ENCODE results near the gene RNF182.
A peak's percentile ranks its signal among the peaks of the same experiment; 100 is the strongest.

RNF182 gene

GRCh38 chr6:13918686-13919250 is 6.0 kb upstream of the RNF182 start:
- Histone ChIP-seq H3K79me1 (ENCODE audit: low read length) (no peaks in the 10 kb centered on the region), H2AK5ac (ENCODE audit: low read length) (no peak overlapping the region), H2BK5ac (ENCODE audit: low read length) (no peak overlapping the region), H2BK15ac (replicated peaks; ENCODE audit: low read depth) (no peak overlapping the region), H3K23ac (ENCODE audit: low read length) (no peak overlapping the region), H3K18ac (ENCODE audit: low read length) (no peak overlapping the region), H2BK120ac (ENCODE audit: low read depth, low read length) (no peak overlapping the region), H3K4me2 (ENCODE audit: low read length) (no peak overlapping the region), H3K9ac (ENCODE audit: low read length) (no peak overlapping the region), H3K4me3 (ENCODE audit: low read length) (no peak overlapping the region), H3K36me3 (ENCODE audit: control insufficient read depth, insufficient read depth, low read length) (no peaks in the 10 kb centered on the region), H3K4me1 (ENCODE audit: control insufficient read depth, low read depth, low read length) (no peaks in the 10 kb centered on the region), H3K27me3 (ENCODE audit: insufficient read depth, low read length, poor library complexity) (no peaks in the 10 kb centered on the region), H3K56ac (ENCODE audit: low read length) (no peak overlapping the region), H3K79me2 (ENCODE audit: control insufficient read depth, insufficient read depth, low read length) (no peaks in the 10 kb centered on the region), H4K8ac (ENCODE audit: low read depth, low read length) (no peak overlapping the region), H3K4ac (ENCODE audit: low read depth, low read length) (no peak overlapping the region), H4K5ac (ENCODE audit: low read length) (no peak overlapping the region), H3K27ac (ENCODE audit: low read depth, low read length) (no peak overlapping the region)
- no CpG with 5 or more reads among the region's 4 CpGs for WGBS (ENCODE audit: extremely low coverage, insufficient coverage, low lambda C conversion rate)
- DNase-seq, result no peak

- no peak overlapping the region for H4K8ac ChIP-seq (ENCODE audit: low read depth, low read length)
- H3K9ac ChIP-seq (ENCODE audit: low read length), result no peak overlapping the region
- H3K36me3 ChIP-seq (ENCODE audit: control insufficient read depth, insufficient read depth, low read length), result no peaks in the 10 kb centered on the region
- no peak overlapping the region for H2BK120ac ChIP-seq (ENCODE audit: low read depth, low read length)
- H3K79me1 ChIP-seq (ENCODE audit: low read length), result no peaks in the 10 kb centered on the region
- H3K4me3 ChIP-seq (ENCODE audit: low read length), result no peak overlapping the region
- no peaks in the 10 kb centered on the region for H3K4me1 ChIP-seq (ENCODE audit: control insufficient read depth, low read depth, low read length)
- no peak overlapping the region for H3K23ac ChIP-seq (ENCODE audit: low read length)
- H2BK15ac ChIP-seq (replicated peaks; ENCODE audit: low read depth), result no peak overlapping the region
- no peak overlapping the region for H3K27ac ChIP-seq (ENCODE audit: low read depth, low read length)
- H3K79me2 ChIP-seq (ENCODE audit: control insufficient read depth, insufficient read depth, low read length), result no peaks in the 10 kb centered on the region
- H3K56ac ChIP-seq (ENCODE audit: low read length), result no peak overlapping the region
- no peak overlapping the region for H3K4me2 ChIP-seq (ENCODE audit: low read length)
- no peak overlapping the region for H2BK5ac ChIP-seq (ENCODE audit: low read length)
- no peak for DNase-seq
- H3K27me3 ChIP-seq (ENCODE audit: insufficient read depth, low read length, poor library complexity), result no peaks in the 10 kb centered on the region
- no peak overlapping the region for H4K5ac ChIP-seq (ENCODE audit: low read length)
- no CpG with 5 or more reads among the region's 1 CpG for WGBS (ENCODE audit: extremely low coverage, insufficient coverage, low lambda C conversion rate)
- H3K4ac ChIP-seq (ENCODE audit: low read depth, low read length), result no peak overlapping the region
- no peak overlapping the region for H3K18ac ChIP-seq (ENCODE audit: low read length)
- H2AK5ac ChIP-seq (ENCODE audit: low read length), result no peak overlapping the region
Observed at GRCh38 chr6:13919861-13920260, 4.9 kb upstream of the RNF182 start.

GRCh38 chr6:13920552-13920951 is 4.2 kb upstream of the RNF182 start:
- no peak overlapping the region for H2BK120ac ChIP-seq (ENCODE audit: low read depth, low read length)
- H3K9ac ChIP-seq (ENCODE audit: low read length), result no peak overlapping the region
- WGBS (ENCODE audit: extremely low coverage, insufficient coverage, low lambda C conversion rate), result no CpG with 5 or more reads among the region's 4 CpGs
- H3K18ac ChIP-seq (ENCODE audit: low read length), result no peak overlapping the region
- no peak overlapping the region for H4K8ac ChIP-seq (ENCODE audit: low read depth, low read length)
- H3K56ac ChIP-seq (ENCODE audit: low read length), result no peak overlapping the region
- no peak for DNase-seq
- H4K5ac ChIP-seq (ENCODE audit: low read length), result no peak overlapping the region
- H3K79me2 ChIP-seq (ENCODE audit: control insufficient read depth, insufficient read depth, low read length), result no peaks in the 10 kb centered on the region
- no peak overlapping the region for H2BK15ac ChIP-seq (replicated peaks; ENCODE audit: low read depth)
- no peaks in the 10 kb centered on the region for H3K36me3 ChIP-seq (ENCODE audit: control insufficient read depth, insufficient read depth, low read length)
- no peaks in the 10 kb centered on the region for H3K4me1 ChIP-seq (ENCODE audit: control insufficient read depth, low read depth, low read length)
- H3K4ac ChIP-seq (ENCODE audit: low read depth, low read length), result no peak overlapping the region
- H2AK5ac ChIP-seq (ENCODE audit: low read length), result no peak overlapping the region
- H3K27ac ChIP-seq (ENCODE audit: low read depth, low read length), result no peak overlapping the region
- no peak overlapping the region for H3K4me2 ChIP-seq (ENCODE audit: low read length)
- H3K79me1 ChIP-seq (ENCODE audit: low read length), result no peaks in the 10 kb centered on the region
- H3K4me3 ChIP-seq (ENCODE audit: low read length), result no peak overlapping the region
- H3K27me3 ChIP-seq (ENCODE audit: insufficient read depth, low read length, poor library complexity), result peaks cover 3% of the 10 kb centered on the region
- H2BK5ac ChIP-seq (ENCODE audit: low read length), result no peak overlapping the region
- no peak overlapping the region for H3K23ac ChIP-seq (ENCODE audit: low read length)

GRCh38 chr6:13922750-13923149 is 2.0 kb upstream of the RNF182 start:
- H3K79me1 ChIP-seq (ENCODE audit: low read length), result no peaks in the 10 kb centered on the region
- H2BK5ac ChIP-seq (ENCODE audit: low read length), result no peak overlapping the region
- H3K18ac ChIP-seq (ENCODE audit: low read length), result no peak overlapping the region
- H3K4ac ChIP-seq (ENCODE audit: low read depth, low read length), result no peak overlapping the region
- no peak overlapping the region for H4K5ac ChIP-seq (ENCODE audit: low read length)
- H3K4me3 ChIP-seq (ENCODE audit: low read length), result no peak overlapping the region
- no peaks in the 10 kb centered on the region for H3K4me1 ChIP-seq (ENCODE audit: control insufficient read depth, low read depth, low read length)
- DNase-seq, result no peak
- no CpG with 5 or more reads among the region's 3 CpGs for WGBS (ENCODE audit: extremely low coverage, insufficient coverage, low lambda C conversion rate)
- no peak overlapping the region for H3K56ac ChIP-seq (ENCODE audit: low read length)
- peaks cover 3% of the 10 kb centered on the region for H3K27me3 ChIP-seq (ENCODE audit: insufficient read depth, low read length, poor library complexity)
- no peak overlapping the region for H2BK15ac ChIP-seq (replicated peaks; ENCODE audit: low read depth)
- no peaks in the 10 kb centered on the region for H3K36me3 ChIP-seq (ENCODE audit: control insufficient read depth, insufficient read depth, low read length)
- H4K8ac ChIP-seq (ENCODE audit: low read depth, low read length), result no peak overlapping the region
- H2BK120ac ChIP-seq (ENCODE audit: low read depth, low read length), result no peak overlapping the region
- no peak overlapping the region for H3K27ac ChIP-seq (ENCODE audit: low read depth, low read length)
- H2AK5ac ChIP-seq (ENCODE audit: low read length), result no peak overlapping the region
- no peaks in the 10 kb centered on the region for H3K79me2 ChIP-seq (ENCODE audit: control insufficient read depth, insufficient read depth, low read length)
- H3K9ac ChIP-seq (ENCODE audit: low read length), result no peak overlapping the region
- H3K4me2 ChIP-seq (ENCODE audit: low read length), result no peak overlapping the region
- no peak overlapping the region for H3K23ac ChIP-seq (ENCODE audit: low read length)

GRCh38 chr6:13923527-13924145 is 1.1 kb upstream of the RNF182 start:
- H4K5ac ChIP-seq (ENCODE audit: low read length), result no peak overlapping the region
- H3K4ac ChIP-seq (ENCODE audit: low read depth, low read length), result no peak overlapping the region
- H3K79me1 ChIP-seq (ENCODE audit: low read length), result no peaks in the 10 kb centered on the region
- no peak overlapping the region for H3K4me3 ChIP-seq (ENCODE audit: low read length)
- no peak overlapping the region for H2BK120ac ChIP-seq (ENCODE audit: low read depth, low read length)
- H3K9ac ChIP-seq (ENCODE audit: low read length), result no peak overlapping the region
- H4K8ac ChIP-seq (ENCODE audit: low read depth, low read length), result no peak overlapping the region
- peak; percentile 58 for DNase-seq
- H3K79me2 ChIP-seq (ENCODE audit: control insufficient read depth, insufficient read depth, low read length), result no peaks in the 10 kb centered on the region
- H2BK15ac ChIP-seq (replicated peaks; ENCODE audit: low read depth), result no peak overlapping the region
- no peaks in the 10 kb centered on the region for H3K36me3 ChIP-seq (ENCODE audit: control insufficient read depth, insufficient read depth, low read length)
- H3K4me2 ChIP-seq (ENCODE audit: low read length), result peak overlapping the region; percentile 79
- WGBS (ENCODE audit: extremely low coverage, insufficient coverage, low lambda C conversion rate), result no CpG with 5 or more reads among the region's 5 CpGs
- H2AK5ac ChIP-seq (ENCODE audit: low read length), result no peak overlapping the region
- no peak overlapping the region for H3K27ac ChIP-seq (ENCODE audit: low read depth, low read length)
- H2BK5ac ChIP-seq (ENCODE audit: low read length), result no peak overlapping the region
- peak overlapping the region; percentile 78 for H3K56ac ChIP-seq (ENCODE audit: low read length)
- H3K4me1 ChIP-seq (ENCODE audit: control insufficient read depth, low read depth, low read length), result no peaks in the 10 kb centered on the region
- H3K27me3 ChIP-seq (ENCODE audit: insufficient read depth, low read length, poor library complexity), result peaks cover 3% of the 10 kb centered on the region
- H3K23ac ChIP-seq (ENCODE audit: low read length), result no peak overlapping the region
- H3K18ac ChIP-seq (ENCODE audit: low read length), result no peak overlapping the region

Data from mesendoderm (in vitro differentiated cells).